Measurements from ENCODE around the gene ARHGEF6. TPM values are rescaled to one million over a fixed set of nuclear protein-coding genes. Genes with fewer than 3 reads are reported as not detected.

Gene ARHGEF6
- total RNA-seq, 4 donors from 2014 or later: 72.3 to 95.2 (median 72.9) TPM

DNA sequence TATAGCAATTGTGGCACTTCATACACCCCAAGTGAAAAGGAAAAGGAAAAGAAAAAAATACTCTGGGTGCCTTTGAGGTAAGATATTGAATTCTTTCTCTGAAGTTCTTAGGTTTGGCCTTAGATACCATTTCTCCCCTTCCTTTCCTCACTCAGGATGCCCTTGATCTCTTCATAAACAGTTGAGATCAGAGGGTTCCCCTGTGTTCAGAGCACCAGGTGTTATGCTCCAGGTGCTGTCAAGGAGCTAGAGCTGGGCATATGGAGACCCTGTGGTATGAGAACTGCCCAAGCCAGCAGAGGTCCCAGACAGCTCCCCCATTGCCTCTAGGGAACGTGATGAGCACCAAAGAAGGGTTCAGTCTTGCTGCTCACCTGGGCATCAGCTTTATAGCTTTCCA is 149.9 kb downstream of the ARHGEF6 start:
- TF ChIP-seq, protein P1, sequence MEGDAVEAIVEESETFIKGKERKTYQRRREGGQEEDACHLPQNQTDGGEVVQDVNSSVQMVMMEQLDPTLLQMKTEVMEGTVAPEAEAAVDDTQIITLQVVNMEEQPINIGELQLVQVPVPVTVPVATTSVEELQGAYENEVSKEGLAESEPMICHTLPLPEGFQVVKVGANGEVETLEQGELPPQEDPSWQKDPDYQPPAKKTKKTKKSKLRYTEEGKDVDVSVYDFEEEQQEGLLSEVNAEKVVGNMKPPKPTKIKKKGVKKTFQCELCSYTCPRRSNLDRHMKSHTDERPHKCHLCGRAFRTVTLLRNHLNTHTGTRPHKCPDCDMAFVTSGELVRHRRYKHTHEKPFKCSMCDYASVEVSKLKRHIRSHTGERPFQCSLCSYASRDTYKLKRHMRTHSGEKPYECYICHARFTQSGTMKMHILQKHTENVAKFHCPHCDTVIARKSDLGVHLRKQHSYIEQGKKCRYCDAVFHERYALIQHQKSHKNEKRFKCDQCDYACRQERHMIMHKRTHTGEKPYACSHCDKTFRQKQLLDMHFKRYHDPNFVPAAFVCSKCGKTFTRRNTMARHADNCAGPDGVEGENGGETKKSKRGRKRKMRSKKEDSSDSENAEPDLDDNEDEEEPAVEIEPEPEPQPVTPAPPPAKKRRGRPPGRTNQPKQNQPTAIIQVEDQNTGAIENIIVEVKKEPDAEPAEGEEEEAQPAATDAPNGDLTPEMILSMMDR (IDR thresholded peaks at IDR 0.05; ENCODE audit: low read depth): no peak

DNA sequence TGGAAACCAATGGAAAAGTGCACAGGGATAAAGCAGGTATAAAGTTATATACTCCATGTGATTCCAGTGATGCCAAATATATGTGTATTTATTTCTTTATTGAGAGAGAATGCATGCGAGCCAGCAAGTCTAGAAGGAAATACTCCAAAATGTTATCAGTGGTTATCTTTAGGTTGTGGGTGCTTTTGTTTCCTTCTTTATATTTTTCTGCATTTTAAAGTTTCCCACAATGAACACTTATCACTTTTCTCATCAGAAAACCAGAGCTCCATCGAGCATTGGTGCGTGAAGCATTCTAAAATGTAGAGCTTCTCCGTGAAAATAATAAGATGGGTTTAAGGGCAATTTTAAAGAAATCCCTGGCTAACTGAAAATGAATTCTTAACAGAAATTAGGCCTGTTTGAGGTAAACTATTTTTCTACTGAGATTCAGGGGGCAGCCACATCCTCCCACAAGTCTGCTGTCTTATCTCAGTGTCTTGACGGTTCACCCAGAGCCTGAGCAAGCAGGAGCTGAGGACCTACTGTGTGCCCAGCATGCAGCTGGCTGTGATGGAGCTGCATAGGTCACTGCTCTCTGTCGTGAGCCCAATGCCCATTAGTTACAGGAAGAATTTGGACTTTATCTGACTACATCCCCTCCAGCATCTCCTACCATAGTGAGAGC is 151.5 kb downstream of the ARHGEF6 start:
- TF ChIP-seq, protein P1 (IDR thresholded peaks at IDR 0.05; ENCODE audit: low read depth): no peak

DNA sequence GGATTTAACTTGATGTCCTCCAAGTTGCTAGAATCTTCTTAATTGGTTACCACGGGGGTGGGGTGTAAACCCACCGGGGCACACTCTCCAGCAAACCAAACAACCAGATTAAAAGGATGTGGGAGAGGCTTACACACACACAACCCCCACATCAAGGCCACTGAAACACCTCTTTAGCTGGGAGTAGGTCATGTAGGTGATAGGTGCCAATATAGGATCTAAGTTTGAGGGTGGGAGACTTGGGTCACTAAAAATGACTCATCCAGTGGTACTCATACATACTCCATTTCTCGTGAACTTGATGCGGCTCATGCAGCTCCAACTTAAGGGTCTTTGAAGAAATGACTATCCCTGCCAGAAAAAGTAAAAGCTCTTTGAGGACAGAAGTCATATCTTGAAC is 153.3 kb downstream of the ARHGEF6 start:
- TF ChIP-seq, protein P1 (IDR thresholded peaks at IDR 0.05; ENCODE audit: low read depth): no peak

DNA sequence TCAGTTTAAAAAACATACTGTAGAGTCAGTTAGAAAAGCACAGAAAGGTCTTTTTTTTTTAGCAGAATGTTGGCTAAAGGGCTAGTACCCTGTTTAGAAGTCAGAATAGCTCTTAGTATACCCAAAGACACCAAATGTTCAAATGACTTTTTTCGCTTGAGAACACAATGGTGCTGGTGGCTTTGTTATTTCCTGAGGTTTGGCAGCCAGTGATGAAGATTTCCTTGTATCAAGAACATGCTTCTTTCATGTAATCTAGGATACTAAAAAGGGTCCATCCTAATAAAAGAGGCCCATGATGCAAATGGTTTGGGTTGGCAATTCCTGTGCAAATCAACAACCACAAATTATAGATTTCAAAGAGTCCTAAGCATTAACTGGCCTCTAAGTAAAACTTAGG is 153.8 kb downstream of the ARHGEF6 start:
- TF ChIP-seq, protein P1 (IDR thresholded peaks at IDR 0.05; ENCODE audit: low read depth): no peak

DNA sequence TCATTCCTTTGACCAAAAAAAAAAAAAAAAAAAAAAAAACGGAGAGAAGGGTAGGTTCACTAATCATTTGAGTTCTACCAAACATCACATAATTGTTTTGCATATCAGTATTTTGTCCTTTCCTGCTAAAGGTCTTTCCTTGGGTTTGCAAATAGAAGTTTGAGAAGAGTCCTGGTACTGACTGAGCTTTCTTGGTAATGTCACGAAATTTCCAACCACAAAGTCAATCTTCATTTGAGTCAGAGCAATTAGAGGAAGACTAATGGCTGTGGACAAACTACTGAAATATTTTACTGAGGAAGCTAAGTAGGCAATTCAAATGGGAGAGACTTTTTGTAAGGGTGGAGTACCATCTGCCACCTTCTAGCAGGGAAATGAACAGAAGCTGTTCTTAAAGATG is 154.5 kb downstream of the ARHGEF6 start:
- TF ChIP-seq, protein P1 (IDR thresholded peaks at IDR 0.05; ENCODE audit: low read depth): no peak

DNA sequence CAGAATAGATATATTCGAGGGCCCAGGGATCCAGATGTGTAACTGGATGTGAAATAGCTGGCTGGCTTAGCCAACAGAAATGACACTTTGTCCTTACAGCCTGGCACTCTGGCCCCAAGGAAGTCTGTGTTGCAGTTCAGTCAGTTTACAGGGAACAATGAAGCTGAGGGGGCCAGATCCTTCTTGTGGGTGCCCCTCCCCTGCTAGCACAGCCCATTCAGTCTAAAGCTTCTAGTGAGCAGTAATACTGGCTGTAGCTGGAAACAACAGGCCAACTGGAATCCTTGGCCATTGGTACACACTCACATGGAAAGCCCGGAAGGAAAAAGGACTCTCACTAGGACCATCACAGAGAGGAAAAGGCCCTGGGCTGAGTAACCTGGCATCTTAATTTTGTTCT is 155.5 kb downstream of the ARHGEF6 start:
- TF ChIP-seq, protein P1 (IDR thresholded peaks at IDR 0.05; ENCODE audit: low read depth): no peak

DNA sequence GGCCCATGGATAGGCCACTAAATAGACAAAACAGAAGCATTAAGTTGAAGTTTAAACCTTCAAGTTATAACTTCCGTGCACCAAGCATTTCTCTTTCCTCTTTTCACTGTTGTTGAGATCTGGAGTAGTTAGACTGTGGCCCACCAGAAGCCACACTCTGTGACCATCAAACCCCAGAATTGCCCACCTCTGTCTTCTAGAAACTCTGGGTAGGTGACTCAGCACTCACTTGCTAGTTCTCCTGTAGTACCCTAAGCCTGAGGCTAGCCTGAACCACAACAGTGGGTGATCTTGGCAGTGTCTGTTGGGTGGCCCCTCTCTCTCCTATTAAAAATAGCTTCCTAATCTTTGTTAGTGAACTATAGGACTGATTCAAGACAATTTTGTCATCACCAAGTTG is 157.3 kb downstream of the ARHGEF6 start:
- TF ChIP-seq, protein P1 (IDR thresholded peaks at IDR 0.05; ENCODE audit: low read depth): no peak

Data from subcutaneous adipose tissue (tissue), 4 donors.